Stimulated activated CD4-positive, alpha-beta T cell treated with anti-CD3 and anti-CD28 coated beads, Interleukin-4, amount 100 ng/mL, for 48 hours (primary cell): Measurements from ENCODE around the gene FOXN3.

Experiments
- DNase-seq, 2 donors: peaks; one replicate each; pipeline ENCODE4 v3.0.0-alpha.2; 2020; ENCODE audit warnings: low read depth in 2 of 2

Gene FOXN3

DNA sequence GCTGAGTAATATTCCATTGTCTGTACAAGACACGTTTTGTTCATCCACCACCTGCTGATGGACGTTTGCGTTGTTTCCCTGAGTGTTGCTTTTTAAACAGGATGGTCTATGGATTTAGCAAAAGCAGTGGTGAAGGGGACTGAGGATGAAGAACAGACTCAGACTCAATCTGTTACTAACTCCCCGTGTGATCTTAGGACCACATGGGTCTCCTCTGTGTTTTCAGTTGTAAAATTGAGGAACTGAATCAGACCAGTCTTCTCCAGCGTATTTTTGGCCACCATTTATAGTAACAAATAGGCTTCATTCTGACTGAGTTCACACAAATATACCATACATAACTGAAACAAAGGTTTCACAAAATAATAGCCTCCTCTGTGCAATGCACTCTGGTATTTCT lies 85.6 kb downstream of the FOXN3 start:
- DNase-seq: no peak

DNA sequence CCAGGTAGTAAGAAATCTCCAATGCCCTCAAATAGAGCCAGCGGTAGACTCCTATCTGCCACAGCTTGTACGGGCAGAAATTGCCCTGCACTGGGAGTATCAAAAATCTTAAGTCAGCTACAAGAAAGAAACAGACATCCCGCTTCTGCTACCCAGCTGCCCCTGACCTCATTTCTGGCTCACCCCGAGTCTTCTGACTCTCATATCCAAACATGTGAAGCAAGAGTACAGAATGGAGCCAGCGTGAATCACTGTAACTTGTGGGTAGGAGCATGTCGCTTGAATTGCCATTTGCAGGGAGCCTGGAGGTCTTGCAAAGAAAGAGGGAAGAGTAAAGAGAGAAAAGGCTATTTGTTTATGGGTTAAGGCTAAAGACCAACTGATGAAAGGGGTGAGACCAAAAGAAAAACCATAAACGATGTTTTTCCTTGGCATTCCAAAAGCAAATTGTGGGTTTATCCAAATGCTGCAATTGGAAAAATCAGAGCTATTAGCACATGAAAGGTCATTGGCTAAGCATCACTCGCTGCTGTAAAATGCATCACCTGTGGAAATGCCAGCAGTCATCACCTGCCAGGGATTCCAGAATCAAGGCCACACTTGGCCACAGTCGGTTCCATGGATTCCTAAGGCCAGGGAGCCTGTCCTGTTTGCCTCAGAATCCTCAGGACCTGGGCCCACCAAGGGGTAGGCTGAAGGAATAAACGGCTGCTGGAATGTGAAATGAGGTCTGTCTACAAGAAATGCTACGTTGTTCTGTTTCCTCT lies 86.6 kb downstream of the FOXN3 start:
- DNase-seq: no peak

DNA sequence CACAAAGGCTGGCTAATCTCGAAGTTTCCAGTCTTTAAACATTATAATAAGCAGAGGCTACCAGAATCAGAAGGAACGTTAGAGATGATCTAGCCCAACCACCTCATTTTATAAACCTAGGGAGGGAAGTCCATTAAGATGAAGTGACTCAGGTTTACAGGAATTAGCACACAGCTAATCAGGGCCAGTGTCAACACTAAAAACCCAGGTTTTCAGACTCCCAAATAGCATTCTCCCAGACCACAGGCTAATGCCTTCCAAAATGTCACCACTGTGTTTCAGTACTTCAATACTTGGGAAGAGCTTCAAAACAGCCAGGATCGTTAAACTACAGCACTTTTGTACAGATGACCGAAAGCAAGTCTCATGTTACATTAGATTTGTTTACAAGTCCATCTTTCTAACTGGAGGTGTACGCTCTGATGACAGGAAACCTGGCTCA lies 89.2 kb downstream of the FOXN3 start:
- no peak for DNase-seq

DNA sequence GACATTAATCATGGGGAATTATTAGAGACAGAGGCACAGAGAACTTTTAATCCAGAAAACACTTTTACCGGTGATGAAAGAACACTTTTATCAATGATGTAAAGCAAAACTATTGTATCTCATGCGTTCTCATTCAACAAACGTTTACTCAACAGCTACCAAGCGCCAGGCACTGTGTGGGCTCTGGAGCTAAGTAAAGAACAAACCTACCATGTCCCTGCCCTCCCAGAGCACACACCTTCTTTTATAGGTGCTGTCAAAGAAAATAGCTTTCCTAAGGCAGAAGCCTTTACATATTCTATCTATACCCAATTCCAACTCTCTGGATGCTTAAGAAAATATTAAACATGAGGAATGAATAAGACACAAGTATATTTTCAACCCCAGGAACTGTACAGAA lies 91.1 kb downstream of the FOXN3 start:
- DNase-seq: no peak

DNA sequence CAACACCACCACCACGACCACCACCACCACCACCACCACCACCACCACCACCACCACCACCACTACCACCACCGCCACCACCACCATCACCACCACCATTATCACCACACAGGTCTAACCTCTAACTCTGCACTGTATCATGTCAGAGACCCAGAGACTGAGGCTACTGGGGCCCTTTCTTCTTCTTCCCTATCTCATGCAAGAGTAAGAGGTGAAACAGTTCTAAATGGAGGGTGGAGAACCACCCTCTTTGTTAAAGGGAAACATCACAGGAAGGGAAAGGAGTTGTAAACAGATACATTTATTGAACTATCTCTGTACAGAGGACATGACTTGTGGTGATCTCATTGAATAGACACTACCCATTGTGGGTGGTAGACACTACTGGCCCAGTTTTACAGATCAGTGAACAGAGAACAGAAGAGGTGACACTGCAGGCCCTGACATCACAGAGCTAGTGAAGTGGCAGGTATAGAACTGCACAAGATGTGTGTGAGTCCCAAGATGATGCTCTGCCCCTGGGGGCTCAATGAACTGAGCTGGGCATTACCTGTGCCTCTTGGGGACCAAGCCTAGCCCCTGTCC lies 91.6 kb downstream of the FOXN3 start:
- no peak for DNase-seq

DNA sequence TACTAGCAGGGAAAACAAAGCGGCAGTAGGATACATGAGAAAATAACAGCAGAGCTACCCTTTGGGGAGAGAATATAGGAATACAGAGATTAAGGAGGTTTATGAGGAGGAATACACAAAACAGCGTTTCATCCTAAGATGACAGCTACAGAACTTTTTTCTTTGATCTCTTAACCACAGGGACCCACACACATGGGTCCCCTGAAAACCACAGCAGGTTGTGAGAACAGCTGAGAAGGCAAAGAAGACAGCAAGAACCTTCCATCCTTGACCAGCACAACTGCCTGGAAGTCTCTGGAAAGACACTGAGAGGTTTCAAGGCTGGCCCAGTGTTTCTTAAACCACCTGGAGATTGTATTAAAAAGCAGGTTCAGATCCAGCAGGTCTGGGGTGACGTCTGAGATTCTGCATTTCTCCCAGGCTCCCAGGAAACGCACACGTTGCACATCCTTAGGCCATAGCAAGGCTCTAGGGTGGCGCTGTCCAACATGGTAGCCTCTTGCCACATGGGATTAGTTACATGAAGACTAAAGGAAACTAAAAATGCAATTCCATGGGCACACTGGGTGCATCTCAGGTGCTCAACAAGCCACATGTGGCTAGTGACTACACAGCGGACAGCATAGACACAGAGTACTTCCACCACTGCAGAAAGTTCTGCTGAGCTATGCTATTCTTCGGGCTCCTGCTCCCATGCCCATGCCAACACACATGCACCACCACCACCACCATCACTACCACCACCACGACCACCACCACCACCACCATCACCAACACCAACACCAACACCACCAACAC lies 92.3 kb downstream of the FOXN3 start:
- DNase-seq: no peak

DNA sequence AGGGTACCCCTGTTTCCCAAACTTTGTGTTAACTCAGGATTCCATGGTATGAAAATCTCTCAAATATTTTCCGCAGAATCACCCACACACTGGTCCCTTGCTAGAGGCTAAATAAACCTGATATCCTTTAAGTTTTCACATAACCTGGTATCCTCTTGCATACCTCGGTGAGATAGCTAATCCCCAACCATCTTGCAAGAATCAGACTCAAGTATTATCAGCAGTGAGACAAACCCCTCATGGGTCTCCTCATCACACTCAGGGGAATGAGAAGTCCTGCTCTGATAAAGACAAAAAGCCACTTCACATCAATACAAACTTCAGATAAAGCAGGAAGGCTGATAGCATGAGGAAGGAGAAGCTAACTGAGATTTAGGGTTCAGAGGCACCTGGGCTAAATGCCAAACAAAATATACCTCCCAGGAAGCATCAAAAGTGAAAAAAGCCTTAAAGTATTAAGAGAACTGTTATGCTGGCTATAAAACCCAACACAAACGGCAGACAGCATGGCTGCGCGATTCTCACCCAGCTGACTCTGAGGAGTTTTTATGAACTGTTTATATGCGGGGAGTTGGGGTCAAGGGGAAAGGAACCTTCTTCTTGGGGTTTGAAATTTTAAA lies 96.5 kb downstream of the FOXN3 start:
- DNase-seq: no peak

DNA sequence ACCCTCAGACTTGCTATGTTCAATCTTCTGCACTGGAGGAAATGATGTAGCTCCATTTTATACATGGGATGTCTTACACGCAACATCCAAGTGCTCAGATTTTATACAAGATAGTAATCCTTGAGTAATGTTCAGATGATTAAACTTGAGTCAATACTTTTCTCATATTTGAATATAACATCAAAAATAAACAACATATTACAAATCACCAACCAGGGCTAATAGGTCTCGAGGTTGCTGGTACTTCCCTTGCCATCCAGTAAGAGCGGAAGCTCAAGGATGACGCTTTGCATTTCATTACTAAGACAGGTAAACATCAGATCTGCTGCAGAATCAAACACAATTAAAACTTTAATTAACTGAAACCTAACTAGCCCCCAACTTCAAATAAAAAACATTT lies 97.3 kb downstream of the FOXN3 start:
- no peak for DNase-seq

DNA sequence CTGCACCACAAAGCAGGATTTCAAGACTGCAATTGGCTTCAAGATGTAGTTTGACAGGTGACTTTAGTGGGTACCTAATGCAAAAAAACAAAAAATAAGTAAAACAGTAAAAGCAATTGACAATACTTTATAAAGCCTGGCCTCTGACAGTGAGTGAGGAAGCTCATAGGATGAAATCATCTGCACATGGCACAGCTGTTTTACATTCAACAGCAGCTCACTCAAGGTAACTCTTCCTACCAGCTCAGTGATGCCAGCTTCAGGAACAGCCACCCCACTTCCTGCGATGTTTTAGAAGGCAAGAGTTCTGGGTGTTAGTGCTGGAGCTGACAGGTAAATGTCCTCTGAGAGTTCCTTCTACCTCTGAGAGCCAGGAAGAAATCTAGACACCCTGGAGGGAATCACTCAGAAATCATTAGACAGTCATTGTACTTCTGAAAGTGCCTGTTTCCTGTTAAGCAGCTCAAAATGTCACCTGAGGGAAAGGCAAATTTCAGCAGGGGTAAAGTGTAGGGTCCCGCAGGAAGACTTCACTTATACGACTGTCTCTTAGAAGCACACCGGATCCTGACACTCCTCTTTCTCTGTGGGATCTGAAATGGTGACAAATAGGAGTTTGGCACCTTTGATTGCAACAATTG lies 99.9 kb downstream of the FOXN3 start:
- DNase-seq: no peak

DNA sequence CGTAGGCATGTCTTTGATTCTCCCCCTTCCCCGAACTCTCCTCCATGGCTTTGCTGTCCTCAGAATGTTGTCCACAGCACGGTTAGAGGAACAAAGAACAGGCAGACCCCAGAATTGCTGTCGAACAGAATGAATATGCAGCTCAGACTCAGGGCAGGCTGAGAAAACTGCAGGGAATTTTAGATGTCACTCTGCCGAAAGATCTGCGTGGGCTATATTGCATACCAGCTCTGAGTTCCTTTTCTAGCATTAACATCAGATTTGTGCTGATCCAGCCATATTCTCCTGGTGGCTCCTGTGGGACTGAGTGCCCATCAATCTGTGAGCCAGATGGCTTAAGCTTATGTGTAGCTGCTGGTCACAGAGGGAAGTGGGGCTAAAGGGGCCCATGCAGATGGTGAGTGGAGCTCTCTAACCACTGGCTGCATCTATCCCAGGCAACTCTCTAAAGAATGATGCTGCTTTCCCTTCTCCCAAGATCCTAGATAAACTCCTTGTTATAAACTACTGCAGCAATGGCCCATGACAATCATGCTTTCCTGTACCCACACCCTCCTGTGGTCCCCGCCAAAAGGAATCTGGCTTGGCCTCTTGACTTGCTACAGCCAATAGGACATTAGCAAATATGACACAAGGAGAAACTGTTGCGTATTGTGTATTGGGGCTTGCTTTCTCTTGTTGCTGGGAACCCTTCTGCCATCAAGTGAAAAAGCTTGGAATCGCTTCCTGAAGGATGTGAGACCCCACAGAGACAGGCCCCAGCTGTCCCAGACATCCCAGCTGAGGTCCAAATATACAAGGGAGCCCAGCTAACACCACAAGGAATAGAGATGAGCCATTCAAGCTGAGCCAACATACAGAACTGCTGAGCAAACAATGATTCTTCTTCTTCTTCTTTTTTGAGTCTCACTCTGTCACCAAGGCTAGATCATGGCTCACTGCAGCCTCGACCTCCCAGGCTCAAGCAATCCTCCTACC lies 101.3 kb downstream of the FOXN3 start:
- no peak for DNase-seq

DNA sequence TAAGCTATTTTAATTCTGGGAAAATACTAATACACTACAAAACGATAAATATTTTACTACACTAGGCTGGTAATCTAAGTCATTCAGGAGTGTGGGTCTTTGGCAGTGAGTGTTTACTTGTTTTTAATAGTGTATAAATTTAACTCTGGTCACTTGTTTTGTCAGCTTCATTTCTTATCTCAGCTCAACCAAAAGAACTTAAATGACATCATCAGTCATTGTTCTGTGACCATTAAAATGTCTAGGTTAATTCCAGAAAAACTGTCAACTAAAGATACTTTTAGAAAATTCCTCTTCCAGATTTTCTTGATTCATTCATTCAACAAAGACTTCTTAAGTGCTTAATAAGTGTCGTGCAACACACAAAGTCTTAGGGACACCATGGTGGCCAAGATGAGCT lies 102.8 kb downstream of the FOXN3 start:
- DNase-seq: no peak

DNA sequence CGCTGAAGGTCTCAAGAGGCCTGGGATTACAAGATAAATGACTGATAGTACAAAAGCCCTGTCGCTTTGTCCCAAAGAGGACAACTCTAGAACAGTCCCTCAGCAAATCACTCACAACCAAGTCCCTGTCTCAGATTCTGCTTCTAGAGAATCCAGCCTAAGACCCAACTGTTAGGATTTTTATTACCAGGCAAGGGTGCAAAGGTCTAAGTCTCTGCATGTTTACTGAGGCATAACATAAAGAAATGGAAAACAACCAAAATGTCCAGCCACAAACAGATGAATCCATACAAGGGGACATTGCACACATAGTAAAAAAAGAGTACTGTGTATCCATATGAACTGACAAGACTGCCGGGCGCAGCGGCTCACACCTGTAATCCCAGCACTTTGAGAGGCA lies 104.1 kb downstream of the FOXN3 start:
- no peak for DNase-seq

DNA sequence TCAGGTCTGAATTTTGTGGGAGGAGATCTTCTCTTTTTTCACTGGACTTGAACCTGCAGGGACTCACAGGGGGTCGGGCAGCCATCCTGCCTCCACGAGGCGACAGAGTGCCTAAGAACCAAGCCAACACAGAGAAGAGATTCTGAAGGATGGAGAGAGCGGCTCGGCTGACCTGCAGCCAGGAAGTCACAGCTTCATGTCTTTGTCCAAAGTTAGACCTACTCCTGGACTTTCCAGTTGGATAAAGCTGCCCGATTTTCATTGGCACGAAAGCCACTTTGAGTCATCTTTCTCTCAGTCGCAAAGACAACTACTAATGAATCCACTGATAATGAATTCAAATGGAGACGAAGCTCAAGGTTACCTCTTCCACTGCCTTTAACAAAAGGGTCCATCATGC lies 106.8 kb downstream of the FOXN3 start:
- no peak for DNase-seq

DNA sequence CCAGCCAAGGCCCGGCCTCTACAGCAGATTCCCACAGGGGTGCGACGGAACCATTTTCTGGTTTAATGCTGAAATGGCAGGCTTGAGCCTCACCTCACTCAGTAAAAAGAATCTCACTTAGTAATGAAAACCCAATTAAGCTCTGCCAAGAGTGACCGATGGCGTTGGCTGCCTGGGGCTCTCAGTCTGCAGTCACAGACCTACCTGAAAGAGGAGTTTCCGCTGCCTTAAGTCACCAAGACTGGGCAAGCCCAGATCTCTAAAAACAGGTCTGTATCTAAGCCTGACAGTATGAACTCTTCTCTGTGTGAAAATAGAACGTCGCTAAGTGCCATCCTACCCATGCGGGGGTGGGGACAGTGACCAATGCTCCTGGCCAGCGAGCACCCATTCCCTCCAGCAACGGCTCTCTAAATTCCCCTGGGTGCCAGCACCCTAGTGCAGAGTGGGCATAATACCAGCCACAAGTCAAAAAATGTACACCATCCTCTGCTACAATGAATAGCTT lies 107.3 kb downstream of the FOXN3 start:
- DNase-seq: no peak

DNA sequence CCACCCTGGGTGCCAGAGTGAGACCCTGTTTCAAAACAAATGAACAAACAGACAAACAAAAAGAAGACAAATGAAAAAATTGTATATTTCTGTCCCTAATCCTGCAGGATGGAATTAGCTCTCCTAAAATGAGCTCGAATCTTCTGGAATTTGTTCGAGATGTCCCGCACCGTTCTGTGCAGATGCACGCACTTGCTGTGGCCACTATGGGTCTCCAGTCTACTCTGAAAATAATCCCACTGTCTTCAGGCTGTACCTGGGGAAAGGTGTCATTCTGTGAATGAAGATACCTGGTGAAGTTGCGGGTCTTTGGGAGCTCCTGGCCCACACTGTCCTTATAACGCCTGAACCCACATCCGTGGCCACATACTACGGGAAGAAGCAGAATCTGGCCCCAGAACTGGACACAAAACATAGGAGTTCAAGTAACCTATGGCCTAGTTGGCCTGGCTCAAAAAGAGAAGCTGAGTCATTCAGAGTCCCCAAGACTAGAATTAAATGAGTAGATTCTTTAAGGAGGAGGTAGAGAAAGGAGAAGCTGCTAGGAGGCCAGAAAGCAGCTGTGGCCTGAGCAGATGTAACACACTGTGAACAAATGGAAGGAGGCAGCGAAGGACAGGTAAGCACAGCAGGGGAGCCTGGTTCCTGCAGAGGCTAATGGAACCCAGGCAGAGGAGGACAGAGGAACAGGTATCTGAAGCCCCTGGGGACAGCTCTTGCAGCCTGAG lies 108.6 kb downstream of the FOXN3 start:
- no peak for DNase-seq

DNA sequence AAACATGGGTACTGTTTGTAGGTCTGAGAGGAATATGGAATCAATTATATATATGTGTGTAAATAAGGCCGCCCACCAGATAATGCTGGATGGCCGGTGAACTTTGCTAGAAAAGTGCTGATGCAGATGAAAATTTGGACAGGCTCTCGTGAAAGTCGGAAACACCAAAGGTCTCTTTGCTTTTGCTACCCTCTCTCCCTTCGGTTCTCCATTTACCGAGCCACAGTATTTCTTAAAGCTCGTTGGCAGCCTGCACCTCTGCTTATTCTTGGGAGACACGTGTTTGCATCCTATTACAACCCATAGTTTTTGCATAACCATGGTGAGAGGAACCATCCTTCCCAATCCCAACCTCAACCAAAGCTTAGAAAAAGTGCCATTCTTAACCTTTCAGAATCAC lies 109.6 kb downstream of the FOXN3 start:
- DNase-seq: no peak

DNA sequence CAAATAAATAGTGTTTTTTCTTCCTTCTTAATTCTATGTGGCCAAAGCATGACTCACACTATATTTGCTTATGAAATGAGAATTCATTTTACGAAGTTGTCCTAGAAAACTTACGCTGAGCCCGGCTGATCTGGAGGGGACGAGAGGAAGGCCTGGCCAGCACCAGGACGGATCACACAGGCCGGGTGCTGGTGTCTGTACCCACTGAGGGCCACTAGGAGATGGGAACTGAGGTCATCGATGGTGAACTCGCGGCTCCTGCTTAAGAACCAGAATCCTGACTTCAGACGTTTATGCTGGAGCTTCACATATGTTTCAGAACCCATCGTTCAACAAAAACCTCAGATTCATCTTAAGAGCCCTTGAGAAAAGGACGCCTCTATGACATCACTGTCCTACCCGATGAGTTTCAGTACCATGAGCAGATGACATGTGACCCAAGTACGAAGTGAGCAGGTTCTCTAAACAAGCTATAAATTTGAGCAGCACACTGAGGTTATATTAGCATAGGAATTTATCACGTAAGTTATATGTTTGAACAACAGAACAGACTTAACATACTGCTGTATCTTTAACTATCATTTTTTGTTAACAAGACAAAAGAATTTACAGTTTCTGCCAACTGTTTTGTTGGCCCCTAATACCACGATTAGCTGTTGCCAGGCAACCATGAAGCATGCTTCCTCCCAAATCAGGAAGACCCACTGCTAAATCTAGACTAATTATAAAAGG lies 111.9 kb downstream of the FOXN3 start:
- no peak for DNase-seq

DNA sequence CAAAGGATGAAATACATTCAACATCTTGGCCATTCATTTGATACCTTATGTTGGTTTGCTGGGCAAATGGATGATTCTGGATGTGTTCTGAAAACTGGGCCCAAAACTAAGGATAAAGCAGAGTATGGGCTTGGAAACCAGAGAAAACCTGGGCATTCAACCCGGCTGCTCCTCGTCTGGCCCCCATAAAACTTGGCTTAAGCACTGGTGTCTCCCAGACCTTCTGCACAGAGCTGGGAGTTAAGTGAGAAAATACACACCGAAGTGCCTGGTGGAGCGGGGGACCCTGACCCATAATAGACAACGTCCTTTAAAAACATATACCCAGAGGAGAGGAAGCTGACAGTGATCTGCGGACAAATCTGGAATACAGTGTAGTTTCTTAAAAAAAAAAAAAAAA lies 112.5 kb downstream of the FOXN3 start:
- DNase-seq: no peak
